ENCODE results near the gene RAD51B.
"Not testable (repeated sequence)": the region's sequence is repeated elsewhere in the genome, so short reads cannot be mapped to it uniquely, and the experiment has no call there.

RAD51B gene

GRCh38 chr14:67987606-67988005, 168.0 kb downstream of the RAD51B start:
- no peak for DNase-seq

GRCh38 chr14:67988210-67988609, 168.6 kb downstream of the RAD51B start:
- not testable (repeated sequence) for DNase-seq

- DNase-seq, result no peak
Measured at GRCh38 chr14:67990576-67990975, 171.0 kb downstream of the RAD51B start.

- DNase-seq, result no peak
Measured at GRCh38 chr14:67994531-67994930, 175.0 kb downstream of the RAD51B start.

GRCh38 chr14:67996235-67996634, 176.7 kb downstream of the RAD51B start:
- DNase-seq, result no peak

- DNase-seq, result no peak
Measured at GRCh38 chr14:67998834-67999233, 179.3 kb downstream of the RAD51B start.

GRCh38 chr14:67999290-67999689, 179.7 kb downstream of the RAD51B start:
- no peak for DNase-seq

GRCh38 chr14:67999705-68000384, 180.3 kb downstream of the RAD51B start:
- DNase-seq, result no peak

- DNase-seq, result no peak
Measured at GRCh38 chr14:68000511-68000910, 180.9 kb downstream of the RAD51B start.

- DNase-seq, result no peak
Measured at GRCh38 chr14:68008491-68008890, 188.9 kb downstream of the RAD51B start.

- no peak for DNase-seq
Measured at GRCh38 chr14:68011406-68012028, 191.9 kb downstream of the RAD51B start.

GRCh38 chr14:68012871-68013270, 193.3 kb downstream of the RAD51B start:
- DNase-seq, result no peak

GRCh38 chr14:68013326-68013725, 193.7 kb downstream of the RAD51B start:
- no peak for DNase-seq

GRCh38 chr14:68014771-68015170, 195.2 kb downstream of the RAD51B start:
- DNase-seq, result no peak

GRCh38 chr14:68015356-68016254, 196.0 kb downstream of the RAD51B start:
- DNase-seq, result no peak

GRCh38 chr14:68016255-68016914, 196.8 kb downstream of the RAD51B start:
- no peak for DNase-seq

- no peak for DNase-seq
Measured at GRCh38 chr14:68018598-68018997, 199.0 kb downstream of the RAD51B start.

GRCh38 chr14:68020493-68020892, 200.9 kb downstream of the RAD51B start:
- DNase-seq, result no peak

GRCh38 chr14:68020999-68021663, 201.6 kb downstream of the RAD51B start:
- no peak for DNase-seq

- no peak for DNase-seq
Measured at GRCh38 chr14:68027276-68027675, 207.7 kb downstream of the RAD51B start.

- DNase-seq, result no peak
Measured at GRCh38 chr14:68028075-68028474, 208.5 kb downstream of the RAD51B start.

GRCh38 chr14:68031011-68031410, 211.4 kb downstream of the RAD51B start:
- not testable (repeated sequence) for DNase-seq

GRCh38 chr14:68032154-68032553, 212.6 kb downstream of the RAD51B start:
- no peak for DNase-seq
